ENCODE data around the gene ABCA7. TPM values are rescaled to one million over a fixed set of nuclear protein-coding genes. Genes with fewer than 3 reads are reported as not detected.

Gene ABCA7
- total RNA-seq, 1 donor from 2014 or later = 6.7 TPM

DNA sequence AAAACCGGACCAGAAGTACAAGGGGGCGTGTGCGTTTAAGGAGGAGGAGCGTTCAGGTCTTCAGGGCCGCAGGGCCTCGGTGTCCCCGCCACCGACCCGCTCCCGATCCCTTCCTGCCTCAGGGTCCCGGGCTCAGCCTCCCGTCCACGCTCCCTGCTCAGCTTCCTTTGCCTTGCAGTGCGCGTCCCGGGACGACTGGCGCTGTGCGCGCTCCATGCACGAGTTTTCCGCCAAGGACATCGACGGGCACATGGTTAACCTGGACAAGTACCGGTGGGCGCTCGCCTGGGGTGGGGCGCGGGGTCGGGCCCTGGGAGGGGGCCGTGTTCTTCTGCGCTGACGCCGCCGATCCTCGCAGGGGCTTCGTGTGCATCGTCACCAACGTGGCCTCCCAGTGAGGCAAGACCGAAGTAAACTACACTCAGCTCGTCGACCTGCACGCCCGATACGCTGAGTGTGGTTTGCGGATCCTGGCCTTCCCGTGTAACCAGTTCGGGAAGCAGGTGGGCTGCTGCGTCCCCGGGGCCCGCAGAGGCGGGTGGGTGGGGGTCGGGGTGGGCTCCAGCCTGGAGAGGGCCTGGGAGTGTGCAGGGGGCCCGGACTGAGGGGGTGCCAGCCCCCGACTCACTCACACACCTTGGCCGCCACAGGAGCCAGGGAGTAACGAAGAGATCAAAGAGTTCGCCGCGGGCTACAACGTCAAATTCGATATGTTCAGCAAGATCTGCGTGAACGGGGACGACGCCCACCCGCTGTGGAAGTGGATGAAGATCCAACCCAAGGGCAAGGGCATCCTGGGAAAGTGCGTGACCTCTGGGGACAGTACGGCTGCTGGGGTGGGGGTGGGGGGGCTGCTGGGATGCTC, 65.3 kb downstream of the ABCA7 start:
- H3K27ac Mint-ChIP-seq (ENCODE audit: unreplicated experiment) = peak overlapping the region; percentile 78
- H3K36me3 Mint-ChIP-seq (ENCODE audit: low read depth) = peaks cover 1% of the 10 kb centered on the region
- TF ChIP-seq, protein P1, sequence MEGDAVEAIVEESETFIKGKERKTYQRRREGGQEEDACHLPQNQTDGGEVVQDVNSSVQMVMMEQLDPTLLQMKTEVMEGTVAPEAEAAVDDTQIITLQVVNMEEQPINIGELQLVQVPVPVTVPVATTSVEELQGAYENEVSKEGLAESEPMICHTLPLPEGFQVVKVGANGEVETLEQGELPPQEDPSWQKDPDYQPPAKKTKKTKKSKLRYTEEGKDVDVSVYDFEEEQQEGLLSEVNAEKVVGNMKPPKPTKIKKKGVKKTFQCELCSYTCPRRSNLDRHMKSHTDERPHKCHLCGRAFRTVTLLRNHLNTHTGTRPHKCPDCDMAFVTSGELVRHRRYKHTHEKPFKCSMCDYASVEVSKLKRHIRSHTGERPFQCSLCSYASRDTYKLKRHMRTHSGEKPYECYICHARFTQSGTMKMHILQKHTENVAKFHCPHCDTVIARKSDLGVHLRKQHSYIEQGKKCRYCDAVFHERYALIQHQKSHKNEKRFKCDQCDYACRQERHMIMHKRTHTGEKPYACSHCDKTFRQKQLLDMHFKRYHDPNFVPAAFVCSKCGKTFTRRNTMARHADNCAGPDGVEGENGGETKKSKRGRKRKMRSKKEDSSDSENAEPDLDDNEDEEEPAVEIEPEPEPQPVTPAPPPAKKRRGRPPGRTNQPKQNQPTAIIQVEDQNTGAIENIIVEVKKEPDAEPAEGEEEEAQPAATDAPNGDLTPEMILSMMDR (IDR thresholded peaks at IDR 0.05) = peak; percentile 14
- H3K4me1 Mint-ChIP-seq (ENCODE audit: low read depth) = peaks cover 45% of the 10 kb centered on the region
- H3K9me3 Mint-ChIP-seq (ENCODE audit: low read depth) = no peaks in the 10 kb centered on the region
- peak overlapping the region; percentile 77 for H3K4me3 Mint-ChIP-seq (ENCODE audit: unreplicated experiment)
- DNase-seq (ENCODE audit: low spot score) = no peak
- H3K27me3 Mint-ChIP-seq (ENCODE audit: low read depth) = no peaks in the 10 kb centered on the region

DNA sequence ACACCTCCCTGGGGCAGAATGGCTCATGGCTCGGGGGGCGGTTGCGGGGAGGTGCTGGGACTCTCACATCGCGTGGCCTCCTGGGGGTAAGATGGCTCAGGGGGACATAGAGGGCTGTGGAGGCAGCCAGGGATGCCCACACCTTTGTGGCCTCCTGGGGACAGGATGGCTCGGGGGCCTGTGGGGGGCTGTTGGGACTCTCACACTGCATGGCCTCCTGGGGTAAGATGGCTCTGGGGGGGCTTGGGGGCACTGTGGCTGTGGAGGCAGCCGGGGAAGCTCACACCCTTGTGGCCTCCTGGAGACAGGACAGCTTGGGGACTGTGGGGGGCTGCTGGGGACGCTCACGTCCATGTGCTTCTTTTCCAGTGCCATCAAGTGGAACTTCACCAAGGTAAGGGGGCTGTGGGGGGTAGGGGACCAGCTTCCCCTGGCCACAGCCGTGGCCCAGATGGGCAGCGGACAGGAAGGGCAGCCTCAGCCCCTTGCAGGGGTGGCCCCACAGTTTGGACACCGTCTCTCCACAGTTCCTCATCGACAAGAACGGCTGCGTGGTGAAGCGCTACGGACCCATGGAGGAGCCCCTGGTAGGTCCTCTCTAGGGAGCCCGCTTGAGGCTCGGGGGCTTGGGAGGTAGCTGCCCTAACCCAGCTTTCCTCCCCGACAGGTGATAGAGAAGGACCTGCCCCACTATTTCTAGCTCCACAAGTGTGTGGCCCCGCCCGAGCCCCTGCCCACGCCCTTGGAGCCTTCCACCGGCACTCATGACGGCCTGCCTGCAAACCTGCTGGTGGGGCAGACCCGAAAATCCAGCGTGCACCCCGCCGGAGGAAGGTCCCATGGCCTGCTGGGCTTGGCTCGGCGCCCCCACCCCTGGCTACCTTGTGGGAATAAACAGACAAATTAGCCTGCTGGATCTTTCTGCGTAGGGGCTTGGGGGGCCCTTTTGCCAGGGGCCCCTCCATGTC, 66.2 kb downstream of the ABCA7 start:
- Mint-ChIP-seq H3K27ac (ENCODE audit: unreplicated experiment) (peak overlapping the region; percentile 8), H3K36me3 (ENCODE audit: low read depth) (peaks cover 1% of the 10 kb centered on the region)
- TF ChIP-seq, protein P1 (IDR thresholded peaks at IDR 0.05) = no peak

DNA sequence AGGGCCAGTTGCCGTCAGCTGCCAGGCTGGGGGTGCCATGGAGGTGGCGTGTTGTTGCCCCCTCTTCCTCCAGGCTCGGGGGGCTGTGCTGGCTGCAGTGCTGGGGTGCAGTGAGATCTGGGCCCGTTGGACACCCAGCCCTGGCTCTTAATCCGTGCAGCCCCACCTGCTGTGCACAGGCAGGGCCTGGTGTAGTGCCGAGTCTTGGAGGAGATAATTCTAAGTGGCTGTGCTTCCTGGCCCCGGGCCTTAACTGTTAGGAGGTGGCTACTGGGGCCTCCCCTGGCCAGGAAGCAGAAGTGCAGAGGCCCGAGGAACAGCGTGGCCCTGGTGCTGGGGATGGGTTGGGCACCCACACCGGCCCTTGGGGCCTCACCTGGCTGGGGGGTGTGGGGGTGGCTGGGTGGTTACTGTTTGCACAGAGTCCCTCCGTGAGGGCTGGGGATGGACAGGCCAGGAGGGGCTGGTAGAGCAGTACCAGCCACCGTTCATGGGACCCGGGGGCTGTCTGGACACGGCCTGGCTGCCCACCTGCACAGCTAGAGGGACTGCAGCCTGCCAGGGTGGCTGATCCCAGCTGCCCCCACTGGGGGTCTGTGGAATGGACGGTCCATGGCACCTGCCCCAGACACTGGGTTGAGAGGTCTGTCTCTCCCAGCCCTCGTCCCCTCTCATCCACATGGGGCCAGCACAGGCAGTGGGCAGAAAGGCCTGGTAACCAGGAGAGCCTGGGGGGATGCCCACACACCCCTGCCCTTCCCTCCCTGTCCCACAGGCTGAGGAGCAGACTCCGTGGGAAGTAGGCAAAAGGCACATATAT, 67.1 kb downstream of the ABCA7 start:
- DNase-seq (ENCODE audit: low spot score) = no peak
- Mint-ChIP-seq H3K36me3 (ENCODE audit: low read depth) (peaks cover 1% of the 10 kb centered on the region), H3K27ac (ENCODE audit: unreplicated experiment) (peak overlapping the region; percentile 59), H3K9me3 (ENCODE audit: low read depth) (no peaks in the 10 kb centered on the region), H3K27me3 (ENCODE audit: low read depth) (no peaks in the 10 kb centered on the region), H3K4me3 (ENCODE audit: unreplicated experiment) (peak overlapping the region; percentile 4), H3K4me1 (ENCODE audit: low read depth) (peaks cover 35% of the 10 kb centered on the region)
- TF ChIP-seq, protein P1 (IDR thresholded peaks at IDR 0.05) = peak; percentile 40

More for the DNA sequence above, 66.2 kb downstream of the ABCA7 start:
- Mint-ChIP-seq H3K27me3 (ENCODE audit: low read depth) (no peaks in the 10 kb centered on the region), H3K4me3 (ENCODE audit: unreplicated experiment) (peak overlapping the region; percentile 77), H3K4me1 (ENCODE audit: low read depth) (peaks cover 43% of the 10 kb centered on the region), H3K9me3 (ENCODE audit: low read depth) (no peaks in the 10 kb centered on the region)
- no peak for DNase-seq (ENCODE audit: low spot score)

DNA sequence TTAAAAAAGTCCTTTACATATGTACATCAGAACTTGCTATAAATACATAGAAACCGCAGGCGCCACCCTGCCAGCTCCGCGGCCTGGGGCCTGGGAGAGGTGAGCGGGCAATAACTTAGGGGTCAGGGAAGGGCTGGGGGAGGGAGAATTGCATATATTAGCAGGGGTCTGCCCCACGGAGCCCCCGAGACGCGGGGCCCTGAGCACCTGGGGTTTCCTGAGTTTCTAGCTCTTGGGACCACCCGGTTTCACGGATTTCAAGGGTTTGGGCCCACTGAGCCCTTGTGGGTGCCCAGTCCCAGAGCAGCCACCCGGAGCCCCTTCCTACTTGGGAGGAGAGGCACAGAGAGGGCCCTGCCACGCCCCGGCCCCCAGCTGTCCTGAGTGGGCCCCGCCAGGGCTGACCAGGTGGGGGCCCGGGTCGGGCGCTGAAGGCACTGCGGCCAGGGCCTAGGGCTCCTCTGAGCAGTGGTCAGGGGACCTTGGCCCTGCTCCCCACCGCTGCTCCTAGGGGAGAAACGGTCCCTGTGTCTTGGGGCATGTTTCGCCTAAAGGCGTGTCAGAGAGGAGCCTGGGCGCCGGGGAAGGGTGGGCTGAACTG, 67.9 kb downstream of the ABCA7 start:
- no peaks in the 10 kb centered on the region for H3K27me3 Mint-ChIP-seq (ENCODE audit: low read depth)
- no peak overlapping the region for H3K27ac Mint-ChIP-seq (ENCODE audit: unreplicated experiment)
- H3K36me3 Mint-ChIP-seq (ENCODE audit: low read depth) = peaks cover 1% of the 10 kb centered on the region
- H3K4me3 Mint-ChIP-seq (ENCODE audit: unreplicated experiment) = no peak overlapping the region
- H3K9me3 Mint-ChIP-seq (ENCODE audit: low read depth) = no peaks in the 10 kb centered on the region
- H3K4me1 Mint-ChIP-seq (ENCODE audit: low read depth) = peaks cover 27% of the 10 kb centered on the region
- TF ChIP-seq, protein P1 (IDR thresholded peaks at IDR 0.05) = no peak
- DNase-seq (ENCODE audit: low spot score) = no peak

All from chondrocyte (in vitro differentiated cells).